ENCODE results near the gene CEMIP.
A peak's percentile ranks its signal among the peaks of the same experiment; 100 is the strongest.

CEMIP gene

GRCh38 chr15:80817901-80818300, 38.7 kb downstream of the CEMIP start:
- DNase-seq = no peak

GRCh38 chr15:80819001-80819400, 39.8 kb downstream of the CEMIP start:
- no peak for DNase-seq

GRCh38 chr15:80820092-80820491, 40.9 kb downstream of the CEMIP start:
- DNase-seq = no peak

GRCh38 chr15:80822256-80822655, 43.1 kb downstream of the CEMIP start:
- DNase-seq = no peak

- DNase-seq = no peak
Observed at GRCh38 chr15:80822676-80823075, 43.5 kb downstream of the CEMIP start.

GRCh38 chr15:80823120-80823519, 44.0 kb downstream of the CEMIP start:
- DNase-seq = no peak

GRCh38 chr15:80823995-80824394, 44.8 kb downstream of the CEMIP start:
- DNase-seq = no peak

- DNase-seq = peak in 8 of 56 donors; percentile 3 to 43 (median 16)
Observed at GRCh38 chr15:80825361-80826030, 46.3 kb downstream of the CEMIP start.

- DNase-seq = no peak
Observed at GRCh38 chr15:80828796-80829195, 49.6 kb downstream of the CEMIP start.

- DNase-seq = no peak
Observed at GRCh38 chr15:80830677-80831076, 51.5 kb downstream of the CEMIP start.

GRCh38 chr15:80831192-80831591, 52.0 kb downstream of the CEMIP start:
- DNase-seq = no peak

GRCh38 chr15:80831606-80832224, 52.5 kb downstream of the CEMIP start:
- no peak for DNase-seq

- no peak for DNase-seq
Observed at GRCh38 chr15:80832686-80833085, 53.5 kb downstream of the CEMIP start.

- DNase-seq = no peak
Observed at GRCh38 chr15:80834402-80834801, 55.2 kb downstream of the CEMIP start.

- no peak for DNase-seq
Observed at GRCh38 chr15:80834906-80835305, 55.7 kb downstream of the CEMIP start.

- no peak for DNase-seq
Observed at GRCh38 chr15:80835336-80835735, 56.2 kb downstream of the CEMIP start.

- no peak for DNase-seq
Observed at GRCh38 chr15:80836223-80836622, 57.1 kb downstream of the CEMIP start.

- no peak for DNase-seq
Observed at GRCh38 chr15:80837006-80837405, 57.8 kb downstream of the CEMIP start.

- DNase-seq = no peak
Observed at GRCh38 chr15:80838012-80838411, 58.8 kb downstream of the CEMIP start.

- no peak for DNase-seq
Observed at GRCh38 chr15:80838666-80839065, 59.5 kb downstream of the CEMIP start.

- no peak for DNase-seq
Observed at GRCh38 chr15:80839764-80840130, 60.6 kb downstream of the CEMIP start.

GRCh38 chr15:80840182-80841130, 61.3 kb downstream of the CEMIP start:
- DNase-seq = peak in 22 of 56 donors; percentile 5 to 55 (median 30)

All from nucleus accumbens (tissue), 56 donors.